BE2C (cell line): Measurements from ENCODE around the gene CDH23.

Source experiments
- DNase-seq: peaks from one replicate; pipeline ENCODE4 v3.0.0-alpha.2; 2020
- H3K27me3 ChIP-seq: fragments of 250-450 bp; sonication (Bioruptor Pico); 2 replicates; pipeline ENCODE4 v1.5.1; 2020; ENCODE audit warnings: mild to moderate bottlenecking
- H3K36me3 ChIP-seq: fragments of 250-450 bp; sonication (Bioruptor Pico); 2 replicates; pipeline ENCODE4 v1.5.1; 2020; ENCODE audit warnings: mild to moderate bottlenecking
- H3K4me1 ChIP-seq: fragments of 250-450 bp; sonication (Bioruptor Pico); 2 replicates; pipeline ENCODE4 v1.5.1; 2020
- H3K4me3 ChIP-seq: 2 replicates; pipeline ENCODE4 v1.5.1; 2011; ENCODE audit warnings: low read depth, low read length
- H3K9me3 ChIP-seq: fragments of 250-450 bp; sonication (Bioruptor Pico); 2 replicates; pipeline ENCODE4 v1.5.1; 2020
- CTCF ChIP-seq: IDR thresholded peaks from 2 replicates; pipeline ENCODE4 v1.5.1; 2012; ENCODE audit warnings: mild to moderate bottlenecking, low read depth, low read length

Gene CDH23

DNA sequence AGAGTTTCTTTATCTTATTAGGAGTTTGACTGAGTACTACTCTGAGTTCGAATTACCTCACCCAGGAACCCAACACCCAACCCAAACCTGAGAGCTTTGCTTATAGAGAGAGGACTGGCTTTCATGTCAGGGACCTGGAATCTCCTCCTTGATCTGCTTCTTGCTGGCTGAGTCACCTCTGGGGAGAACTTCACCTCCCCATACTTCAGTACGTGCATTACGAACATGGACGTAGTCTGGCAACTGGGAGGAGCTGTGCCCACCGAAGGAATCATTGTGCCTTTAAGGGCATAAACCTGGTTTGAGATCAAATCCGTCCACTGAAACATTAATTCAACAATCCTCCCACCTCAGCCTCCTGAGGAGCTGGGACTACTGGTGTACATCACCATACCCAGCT is 466.5 kb downstream of the CDH23 start:
- H3K27me3 ChIP-seq: no peaks in the 10 kb centered on the region
- H3K4me3 ChIP-seq: no peak overlapping the region
- no peaks in the 10 kb centered on the region for H3K9me3 ChIP-seq
- H3K4me1 ChIP-seq: peaks cover 23% of the 10 kb centered on the region
- no peak for DNase-seq
- H3K36me3 ChIP-seq: no peaks in the 10 kb centered on the region
- TF ChIP-seq CTCF: no peak

DNA sequence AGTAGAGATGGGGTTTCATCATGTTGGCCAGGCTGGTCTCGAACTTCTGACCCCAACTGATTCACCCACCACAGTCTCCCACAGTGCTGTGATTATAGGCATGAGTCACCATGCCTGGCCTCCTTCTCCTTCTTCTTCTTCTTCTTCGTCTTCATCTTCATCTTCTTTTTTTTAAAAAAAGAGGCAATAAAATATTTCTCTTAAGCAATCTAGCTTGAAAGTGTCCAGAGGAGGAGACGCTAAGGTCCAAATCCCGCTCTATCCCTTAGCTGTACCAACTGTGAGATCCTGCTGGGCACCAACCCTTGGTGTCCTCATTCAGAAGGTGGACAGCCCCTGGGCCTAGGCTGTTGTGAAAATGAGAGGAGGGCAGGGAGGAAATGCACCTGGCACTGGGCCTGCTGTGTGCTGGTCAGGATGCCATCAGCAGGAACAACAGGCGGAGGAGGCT is 468.2 kb downstream of the CDH23 start:
- peaks cover 20% of the 10 kb centered on the region for H3K4me1 ChIP-seq
- no peak for DNase-seq
- no peak for TF ChIP-seq CTCF
- no peaks in the 10 kb centered on the region for H3K36me3 ChIP-seq
- no peaks in the 10 kb centered on the region for H3K9me3 ChIP-seq
- no peaks in the 10 kb centered on the region for H3K27me3 ChIP-seq
- H3K4me3 ChIP-seq: no peak overlapping the region
